Right lobe of liver (tissue), 6 donors: ENCODE results near the gene DDB1. TPM values are rescaled to one million over a fixed set of nuclear protein-coding genes. Genes with fewer than 3 reads are reported as not detected.

Experiments used
- ATAC-seq, 4 donors: fragments of 200-7000 bp; cut with Tn5 transposase; one replicate each; pipeline ENCODE4 v1.9.1; 2020; ENCODE audit warnings: mild to moderate bottlenecking in 4 of 4, moderate library complexity in 4 of 4
- DNase-seq, 3 donors: peaks; one replicate each; pipeline ENCODE4 v3.0.0-alpha.2; 2020
- H3K27ac ChIP-seq, 3 donors: fragments of 200-600 bp; one replicate each; pipeline ENCODE4 v1.8.0; 2022
- H3K27me3 ChIP-seq, 2 donors: fragments of 200-600 bp; one replicate each; pipeline ENCODE4 v1.8.0; 2022
- H3K36me3 ChIP-seq, 4 donors: fragments of 200-600 bp; sonication (generic) in 1 of 4; one replicate each; pipeline versions ENCODE4 v1.5.1 to v1.8.0; 2017 to 2022; ENCODE audit warnings: control low read depth in 1 of 4
- H3K4me1 ChIP-seq, 4 donors: fragments of 200-600 bp; sonication (generic) in 1 of 4; one replicate each; pipeline versions ENCODE4 v1.5.1 to v1.8.0; 2017 to 2022; ENCODE audit warnings: control low read depth in 1 of 4
- H3K4me3 ChIP-seq, 3 donors: fragments of 200-600 bp; one replicate each; pipeline ENCODE4 v1.8.0; 2022
- H3K9me3 ChIP-seq, 4 donors: fragments of 200-600 bp; sonication (generic) in 1 of 4; one replicate each; pipeline versions ENCODE4 v1.5.1 to v1.8.0; 2017 to 2022; ENCODE audit warnings: control low read depth in 1 of 4
- POLR2A ChIP-seq: fragments of 450-650 bp; IDR thresholded peaks from one replicate; pipeline ENCODE4 v1.6.1; 2017; ENCODE audit warnings: antibody characterized with exemption, mild to moderate bottlenecking
- WGBS: methylation state at CpG from one replicate; pipeline ENCODE4 v1.1.6; 2018; ENCODE audit warnings: low coverage, low lambda C conversion rate; ENCODE audit not compliant: insufficient coverage; ENCODE audit errors: missing lambda C conversion rate; 5-methylcytosine and 5-hydroxymethylcytosine counted together
- intact Hi-C, 2 donors: fragments of 100-400 bp; cut with DNase I; formaldehyde crosslinking; loops; one replicate each; pipeline versions ENCODE4 v1.11.2 to v1.14.1; 2022
- total RNA-seq, 6 experiments: library from RNA; depleted of rRNA in 2 of 6; stranded (reverse); fragments of >200 nt in 2 of 6; fragmentation: NEBNext Ultra II Directional in 3 of 6; extraction: Animal tissue kit (Norgen Biotek cat#: 25700) in 3 of 6; gene quantifications; one replicate each; pipeline versions ENCODE4 v1.1.0 to v1.2.4, GENCODE V29; 2016 to 2023
- TF ChIP-seq, protein P1 (sequence below), 4 donors: fragments of 200-600 bp in 3 of 4; fragments of 450-650 bp in 1 of 4; IDR thresholded peaks; one replicate each; pipeline versions ENCODE4 v1.5.1 to v1.8.0; 2016 to 2022; ENCODE audit warnings: antibody characterized with exemption in 4 of 4, mild to moderate bottlenecking in 2 of 4
- donor health status: DM: no; HTN: yes; CAD: no.
- donor health status: DM: no; HTN: no; CAD: no.
- donor health status: DM: no; HTN: no; CAD: no.
- donor health status: DM: no; HTN: yes; CAD: no.
- donor health status: DM: no; HTN: yes; CAD: no.

DDB1 gene
- total RNA-seq, 6 experiments from 2014 or later: 70.9 to 94.5 (median 83.9) TPM

DNA sequence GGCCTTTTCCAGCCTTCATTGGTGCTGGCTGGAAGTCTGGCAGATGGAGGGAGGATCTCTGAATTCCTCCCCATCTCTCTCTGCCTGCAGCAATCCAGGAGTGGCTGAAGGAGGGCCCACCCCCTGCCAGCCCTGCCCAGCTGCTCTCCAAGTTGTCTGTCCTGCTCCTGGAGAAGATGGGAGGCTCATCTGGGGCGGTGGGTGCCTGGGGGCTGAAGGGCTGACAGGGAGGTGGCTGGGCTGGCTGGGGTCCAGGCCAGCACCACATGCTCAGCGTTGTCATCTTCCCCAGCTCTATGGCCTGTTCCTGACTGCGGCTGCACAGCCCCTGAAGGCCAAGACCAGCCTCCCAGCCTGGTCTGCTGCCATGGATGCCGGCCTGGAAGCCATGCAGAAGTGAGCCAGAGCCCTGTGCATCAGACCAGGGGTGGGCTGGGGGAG lies 12.3 kb upstream of the DDB1 start:
- H3K4me1 ChIP-seq: peaks cover 0 to 8% (median 0%) of the 10 kb centered on the region in 4 donors
- intact Hi-C loops: no loop called here
- no peaks in the 10 kb centered on the region for H3K27me3 ChIP-seq
- H3K27ac ChIP-seq: no peak overlapping the region
- WGBS: no CpG with 5 or more reads among the region's 4 CpGs
- peaks cover 0 to 34% (median 13%) of the 10 kb centered on the region in 4 donors for H3K36me3 ChIP-seq
- DNase-seq (no peak), ATAC-seq (no peak)
- no peak overlapping the region for H3K4me3 ChIP-seq
- no peaks in the 10 kb centered on the region for H3K9me3 ChIP-seq
- TF ChIP-seq, protein P1, sequence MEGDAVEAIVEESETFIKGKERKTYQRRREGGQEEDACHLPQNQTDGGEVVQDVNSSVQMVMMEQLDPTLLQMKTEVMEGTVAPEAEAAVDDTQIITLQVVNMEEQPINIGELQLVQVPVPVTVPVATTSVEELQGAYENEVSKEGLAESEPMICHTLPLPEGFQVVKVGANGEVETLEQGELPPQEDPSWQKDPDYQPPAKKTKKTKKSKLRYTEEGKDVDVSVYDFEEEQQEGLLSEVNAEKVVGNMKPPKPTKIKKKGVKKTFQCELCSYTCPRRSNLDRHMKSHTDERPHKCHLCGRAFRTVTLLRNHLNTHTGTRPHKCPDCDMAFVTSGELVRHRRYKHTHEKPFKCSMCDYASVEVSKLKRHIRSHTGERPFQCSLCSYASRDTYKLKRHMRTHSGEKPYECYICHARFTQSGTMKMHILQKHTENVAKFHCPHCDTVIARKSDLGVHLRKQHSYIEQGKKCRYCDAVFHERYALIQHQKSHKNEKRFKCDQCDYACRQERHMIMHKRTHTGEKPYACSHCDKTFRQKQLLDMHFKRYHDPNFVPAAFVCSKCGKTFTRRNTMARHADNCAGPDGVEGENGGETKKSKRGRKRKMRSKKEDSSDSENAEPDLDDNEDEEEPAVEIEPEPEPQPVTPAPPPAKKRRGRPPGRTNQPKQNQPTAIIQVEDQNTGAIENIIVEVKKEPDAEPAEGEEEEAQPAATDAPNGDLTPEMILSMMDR (IDR thresholded peaks at IDR 0.05): no peak
- no peak for TF ChIP-seq POLR2A

DNA sequence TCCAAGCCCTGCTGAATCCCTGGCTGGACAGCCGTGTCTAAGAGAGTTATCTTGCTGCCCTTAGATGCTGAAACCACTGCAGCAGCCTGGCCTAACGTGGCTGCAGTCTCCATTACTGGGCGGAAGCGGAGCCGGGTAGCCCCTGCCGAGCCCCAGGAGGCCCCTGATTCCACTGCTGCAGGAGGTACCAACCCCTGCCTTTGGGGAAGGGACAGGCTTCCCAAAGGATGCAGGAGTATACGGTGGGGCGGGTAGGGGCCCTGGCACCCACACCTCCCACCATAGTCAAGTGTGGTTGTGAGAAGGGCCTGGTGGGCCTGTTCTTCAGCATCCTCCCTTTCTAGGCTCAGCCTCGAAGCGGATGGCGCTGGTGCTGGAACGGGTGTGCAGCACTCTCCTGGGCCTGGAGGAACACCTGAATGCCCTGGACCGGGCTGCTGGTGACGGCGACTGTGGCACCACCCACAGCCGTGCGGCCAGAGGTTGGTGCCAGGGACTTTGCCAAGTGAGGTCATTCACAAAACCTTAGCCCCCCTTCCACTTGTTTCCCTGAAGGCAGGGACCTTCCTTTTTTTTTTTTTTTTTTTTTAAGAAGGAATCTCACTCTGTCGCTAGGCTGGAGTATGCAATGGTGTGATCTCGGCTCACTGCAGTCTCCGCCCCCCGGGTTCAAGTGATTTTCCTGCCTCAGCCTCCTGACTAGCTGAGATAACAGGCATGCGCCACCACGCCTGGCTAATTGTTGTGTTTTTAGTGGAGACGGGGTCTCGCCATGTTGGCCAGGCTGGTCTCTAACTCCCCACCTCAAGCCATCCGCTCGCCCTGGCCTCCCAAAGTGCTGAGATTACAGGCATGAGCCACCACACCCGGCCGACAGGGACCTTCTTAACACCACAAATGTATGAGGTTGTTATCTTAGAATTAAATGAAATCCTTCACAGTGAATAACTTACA lies 11.2 kb upstream of the DDB1 start:
- WGBS: 91% methylated on average over 20 of the region's 29 CpGs
- no peaks in the 10 kb centered on the region for H3K27me3 ChIP-seq
- H3K4me1 ChIP-seq: peaks cover 0 to 8% (median 0%) of the 10 kb centered on the region in 4 donors
- H3K4me3 ChIP-seq: no peak overlapping the region
- H3K9me3 ChIP-seq: no peaks in the 10 kb centered on the region
- no peak overlapping the region for H3K27ac ChIP-seq
- TF ChIP-seq, protein P1 (IDR thresholded peaks at IDR 0.05): no peak
- TF ChIP-seq POLR2A: no peak
- no peak for DNase-seq
- peaks cover 0 to 35% (median 17%) of the 10 kb centered on the region in 4 donors for H3K36me3 ChIP-seq
- ATAC-seq: no peak
- intact Hi-C loops: no loop called here

DNA sequence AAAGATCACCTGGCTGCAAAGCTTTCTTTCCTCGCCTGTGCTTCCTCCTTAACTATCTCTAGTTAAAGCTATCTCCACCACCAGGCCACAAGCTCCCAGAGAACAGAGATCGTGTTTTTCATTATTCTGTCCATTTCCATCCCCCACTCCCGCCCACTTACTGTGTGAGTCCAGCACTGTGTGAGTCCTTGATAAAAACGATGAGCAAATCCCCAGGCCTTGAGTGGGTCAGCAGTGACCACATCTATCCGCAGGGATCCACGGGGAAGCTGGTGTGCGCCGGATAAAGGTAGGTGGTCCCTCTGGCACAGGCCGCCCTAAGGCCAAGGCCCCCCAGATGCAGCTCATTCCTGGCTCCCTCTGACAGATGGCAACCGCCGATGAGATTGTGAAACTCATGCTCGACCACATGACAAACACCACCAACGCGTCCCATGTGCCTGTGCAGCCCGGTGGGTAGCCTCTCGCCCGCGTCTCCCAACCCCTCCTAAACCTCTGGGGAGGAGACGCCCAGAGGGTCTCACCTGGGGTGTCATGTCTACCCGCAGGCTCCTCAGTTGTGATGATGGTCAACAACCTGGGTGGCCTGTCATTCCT lies 9.4 kb upstream of the DDB1 start:
- Histone ChIP-seq H3K4me1 (no peaks in the 10 kb centered on the region), H3K4me3 (no peak overlapping the region), H3K36me3 (peaks cover 0 to 51% (median 24%) of the 10 kb centered on the region in 4 donors), H3K27ac (no peak overlapping the region), H3K9me3 (no peaks in the 10 kb centered on the region), H3K27me3 (no peaks in the 10 kb centered on the region)
- WGBS: 80% methylated on average over 12 of the region's 20 CpGs
- intact Hi-C loops: no loop called here
- TF ChIP-seq POLR2A: no peak
- TF ChIP-seq, protein P1 (IDR thresholded peaks at IDR 0.05): no peak
- DNase-seq (no peak), ATAC-seq (no peak)

DNA sequence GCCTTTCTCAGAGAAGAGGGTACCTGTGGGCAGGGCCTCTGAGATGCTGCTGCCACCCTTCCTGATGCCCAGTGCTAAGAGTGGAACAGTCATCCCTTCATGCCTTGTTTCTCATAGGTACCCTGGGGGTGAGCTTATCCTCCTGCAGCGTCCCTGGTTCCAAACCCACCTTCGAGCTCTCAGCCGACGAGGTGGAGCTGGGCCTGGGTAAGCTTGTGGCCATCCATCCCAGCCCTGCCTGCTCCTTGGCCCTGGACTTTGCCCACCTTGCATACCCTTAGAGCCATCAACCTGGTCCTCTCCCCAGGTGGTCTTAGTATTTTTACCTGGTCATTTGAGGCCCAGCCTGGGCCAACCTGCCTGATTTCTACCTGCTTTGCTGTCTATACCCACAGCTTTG lies 8.8 kb upstream of the DDB1 start:
- no peak overlapping the region for H3K27ac ChIP-seq
- H3K9me3 ChIP-seq: no peaks in the 10 kb centered on the region
- no peaks in the 10 kb centered on the region for H3K27me3 ChIP-seq
- TF ChIP-seq, protein P1 (IDR thresholded peaks at IDR 0.05): no peak
- TF ChIP-seq POLR2A: no peak
- intact Hi-C loops: no loop called here
- DNase-seq (no peak), ATAC-seq (no peak)
- no CpG with 5 or more reads among the region's 4 CpGs for WGBS
- peaks cover 0 to 1% (median under 1%) of the 10 kb centered on the region in 4 donors for H3K4me1 ChIP-seq
- peaks cover 0 to 51% (median 24%) of the 10 kb centered on the region in 4 donors for H3K36me3 ChIP-seq
- H3K4me3 ChIP-seq: no peak overlapping the region
